ENCODE data around the gene GPC6.

GRCh38 chr13:93225610-93226009 is 997 bp upstream of the GPC6 start:
- TF ChIP-seq POLR2AphosphoS5 (IDR thresholded peaks at IDR 0.05; ENCODE audit: low read depth, low read length) (no peak), POLR2A (IDR thresholded peaks at IDR 0.05; ENCODE audit: low read depth, low read length) (no peak)
